SK-N-SH treated with all-trans-retinoic acid at 6 μM for 48 hours (cell line): ENCODE data around the gene DIPK2A.

Experiments used
- ATAC-seq: fragments of 200-7000 bp; cut with Tn5 transposase; 3 replicates; pipeline ENCODE4 v1.9.1; 2020; ENCODE audit warnings: mild to moderate bottlenecking, moderate library complexity
- ARNTL ChIP-seq: fragments of 450-650 bp; formaldehyde crosslinking; IDR thresholded peaks from 2 replicates; pipeline ENCODE4 v1.5.0; 2020; ENCODE audit warnings: low read depth, mild to moderate bottlenecking, moderate library complexity, borderline replicate concordance
- BACH2 ChIP-seq: fragments of 250-450 bp; sonication (Bioruptor Pico); IDR thresholded peaks from 2 replicates; pipeline ENCODE4 v1.9.0; 2021; ENCODE audit warnings: mild to moderate bottlenecking, borderline replicate concordance
- CREB5 ChIP-seq: fragments of 250-450 bp; sonication (Bioruptor Pico); IDR thresholded peaks from 2 replicates; pipeline ENCODE4 v1.5.1; 2020; ENCODE audit warnings: low read depth, mild to moderate bottlenecking, moderate library complexity
- ESRRG ChIP-seq: fragments of 250-450 bp; sonication (Bioruptor Pico); IDR thresholded peaks from 2 replicates; pipeline ENCODE4 v1.6.1; 2021; ENCODE audit warnings: mild to moderate bottlenecking
- GLIS3 ChIP-seq: fragments of 250-450 bp; sonication (Bioruptor Pico); IDR thresholded peaks from 2 replicates; pipeline ENCODE4 v1.5.0; 2020; ENCODE audit warnings: mild to moderate bottlenecking, moderate library complexity
- OSR1 ChIP-seq: fragments of 250-450 bp; sonication (Bioruptor Pico); IDR thresholded peaks from 2 replicates; pipeline ENCODE4 v1.8.0; 2022; ENCODE audit warnings: moderate library complexity, mild to moderate bottlenecking, inconsistent platforms
- PATZ1 ChIP-seq: fragments of 250-450 bp; sonication (Bioruptor Pico); IDR thresholded peaks from 2 replicates; pipeline ENCODE4 v1.8.0; 2020; ENCODE audit warnings: mild to moderate bottlenecking, moderate library complexity, borderline replicate concordance
- POU6F1 ChIP-seq: fragments of 250-450 bp; sonication (Bioruptor Pico); IDR thresholded peaks from 2 replicates; pipeline ENCODE4 v1.8.0; 2021; ENCODE audit warnings: low read depth, mild to moderate bottlenecking, moderate library complexity, borderline replicate concordance
- PPARA ChIP-seq: fragments of 250-450 bp; sonication (Bioruptor Pico); IDR thresholded peaks from 2 replicates; pipeline ENCODE4 v1.5.0; 2020; ENCODE audit warnings: mild to moderate bottlenecking, borderline replicate concordance
- RARB ChIP-seq: fragments of 250-450 bp; sonication (Bioruptor Pico); IDR thresholded peaks from 2 replicates; pipeline ENCODE4 v1.8.0; 2021; ENCODE audit warnings: mild to moderate bottlenecking, moderate library complexity
- TOX ChIP-seq: fragments of 250-450 bp; sonication (Bioruptor Pico); IDR thresholded peaks from 2 replicates; pipeline ENCODE4 v1.8.0; 2021; ENCODE audit warnings: mild to moderate bottlenecking, moderate library complexity, borderline replicate concordance
- TSHZ2 ChIP-seq: fragments of 250-450 bp; sonication (Bioruptor Pico); IDR thresholded peaks from 2 replicates; pipeline ENCODE4 v1.5.0; 2020; ENCODE audit warnings: mild to moderate bottlenecking, moderate library complexity
- ZC3H10 ChIP-seq: fragments of 250-450 bp; sonication (Bioruptor Pico); IDR thresholded peaks from 2 replicates; pipeline ENCODE4 v1.5.1; 2021; ENCODE audit warnings: mild to moderate bottlenecking, moderate library complexity
- ZFP3 ChIP-seq: fragments of 250-450 bp; sonication (Bioruptor Pico); IDR thresholded peaks from 2 replicates; pipeline ENCODE4 v1.5.0; 2020; ENCODE audit warnings: mild to moderate bottlenecking, moderate library complexity
- ZFP30 ChIP-seq: fragments of 450-650 bp; formaldehyde crosslinking; IDR thresholded peaks from 2 replicates; pipeline ENCODE4 v1.5.0; 2022; ENCODE audit warnings: mild to moderate bottlenecking, moderate library complexity
- ZNF565 ChIP-seq: fragments of 450-650 bp; formaldehyde crosslinking; conservative IDR thresholded peaks from 2 replicates; pipeline ENCODE4 v1.5.0; 2020; ENCODE audit warnings: low read depth, mild to moderate bottlenecking, moderate library complexity
- ZNF70 ChIP-seq: fragments of 450-650 bp; formaldehyde crosslinking; IDR thresholded peaks from 2 replicates; pipeline ENCODE4 v1.5.0; 2020; ENCODE audit warnings: mild to moderate bottlenecking, moderate library complexity
- ZNF8 ChIP-seq: fragments of 450-650 bp; formaldehyde crosslinking; IDR thresholded peaks from 2 replicates; pipeline ENCODE4 v1.5.0; 2020; ENCODE audit warnings: mild to moderate bottlenecking, moderate library complexity

DIPK2A gene

GRCh38 chr3:143950810-143951209, 20.8 kb upstream of the DIPK2A start (continued):
- TF ChIP-seq TSHZ2 (no peak), TOX (CRISPR knock-in tag) (no peak), BACH2 (CRISPR knock-in tag) (no peak), RARB (no peak), CREB5 (no peak), OSR1 (CRISPR knock-in tag) (no peak), ARNTL (CRISPR knock-in tag) (no peak), ZNF70 (CRISPR knock-in tag) (no peak), ZC3H10 (no peak)

GRCh38 chr3:143951351-143951971, 20.2 kb upstream of the DIPK2A start:
- TF ChIP-seq ZNF565 (CRISPR knock-in tag): no peak
- TF ChIP-seq GLIS3 (CRISPR knock-in tag): no peak
- no peak for TF ChIP-seq ZC3H10
- TF ChIP-seq ZFP30: no peak
- TF ChIP-seq CREB5: no peak
- no peak for TF ChIP-seq ZFP3 (CRISPR knock-in tag)
- TF ChIP-seq POU6F1 (CRISPR knock-in tag): no peak
- no peak for TF ChIP-seq ZNF8 (CRISPR knock-in tag)
- TF ChIP-seq ARNTL (CRISPR knock-in tag): no peak
- TF ChIP-seq PPARA: no peak
- TF ChIP-seq TSHZ2: no peak
- TF ChIP-seq BACH2 (CRISPR knock-in tag): no peak
- TF ChIP-seq PATZ1: no peak
- TF ChIP-seq ESRRG (CRISPR knock-in tag): no peak
- peak; percentile 44; the same call in 2 of the 3 replicates for ATAC-seq
